IPS DF 19.7 (cell line): Measurements from ENCODE around the gene CCDC136.

Experiments
- DNase-seq: peaks from one replicate; pipeline ENCODE4 v3.0.0-alpha.2; 2013; ENCODE audit warnings: low read depth, low spot score

The CCDC136 gene

DNA sequence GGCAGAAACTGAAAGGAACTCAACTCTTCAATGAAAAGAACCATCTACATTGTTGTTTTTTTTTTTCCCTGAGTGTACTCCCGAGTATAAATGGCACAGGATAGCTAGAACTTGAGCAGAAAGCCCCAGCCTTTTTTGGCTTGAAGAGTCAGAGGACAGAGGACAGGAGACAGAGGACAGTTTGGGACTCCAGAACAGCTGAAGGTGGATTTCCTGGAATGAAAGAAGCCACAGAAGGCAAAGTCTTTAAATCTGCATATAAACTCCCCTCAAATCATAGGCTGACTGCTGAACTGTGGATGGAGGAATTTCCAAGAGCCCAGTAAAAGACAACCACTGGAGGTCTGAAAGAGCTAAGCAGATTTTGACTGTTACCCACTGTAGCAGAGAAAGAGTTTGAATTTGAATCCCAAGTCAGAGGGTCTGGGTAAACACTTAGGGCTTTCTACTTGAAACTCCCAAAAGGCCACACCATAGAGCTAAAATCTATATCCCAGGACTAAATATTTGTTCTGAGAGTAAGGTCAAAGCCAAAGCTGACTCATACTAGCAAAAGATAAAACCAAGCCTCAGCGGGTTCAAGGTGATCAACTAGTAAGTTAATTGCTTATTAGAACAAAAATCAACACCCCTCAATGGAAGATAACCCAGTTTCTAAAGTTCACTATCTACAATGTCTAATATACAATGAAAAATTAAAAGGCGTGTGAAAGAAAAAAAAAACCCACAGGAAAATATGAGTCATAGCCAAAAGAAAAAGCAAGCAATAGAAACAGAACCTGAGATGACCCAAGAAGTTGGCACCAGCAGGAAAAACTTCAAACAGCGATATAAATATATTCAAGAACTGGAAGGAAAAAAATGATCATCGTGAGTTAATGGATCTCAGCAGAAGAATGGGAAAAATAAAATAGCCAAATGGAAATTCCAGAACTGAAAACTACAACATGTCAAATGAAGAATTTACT lies 14.3 kb upstream of the CCDC136 start:
- DNase-seq = no peak

DNA sequence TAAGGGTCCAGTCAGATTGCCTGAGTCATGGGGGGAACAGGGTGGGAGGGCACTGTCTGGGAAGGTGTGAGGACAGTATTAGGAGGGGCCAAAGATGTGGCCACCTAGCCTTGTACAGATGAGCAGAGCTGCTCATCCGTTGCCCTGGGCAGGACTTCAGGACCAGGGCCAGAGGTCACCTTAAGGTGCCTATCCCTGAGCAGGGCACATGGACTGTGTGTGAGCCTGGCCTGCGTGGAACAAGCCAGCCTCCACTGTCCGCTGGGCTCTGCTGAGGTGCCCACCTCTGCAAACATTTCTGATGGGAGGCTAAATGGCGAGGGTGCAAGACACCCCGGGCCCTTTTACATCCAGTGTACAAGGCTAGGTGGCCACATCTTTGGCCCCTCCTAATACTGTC lies 12.8 kb upstream of the CCDC136 start:
- DNase-seq = no peak

- no peak for DNase-seq
Measured at GRCh38 chr7:128781126-128781525, 10.6 kb upstream of the CCDC136 start.

GRCh38 chr7:128781851-128782250 lies 9.9 kb upstream of the CCDC136 start:
- DNase-seq = no peak

GRCh38 chr7:128783143-128783861 lies 8.5 kb upstream of the CCDC136 start:
- DNase-seq = peak; percentile 86

- no peak for DNase-seq
Measured at GRCh38 chr7:128785738-128786137, 6.0 kb upstream of the CCDC136 start.

DNA sequence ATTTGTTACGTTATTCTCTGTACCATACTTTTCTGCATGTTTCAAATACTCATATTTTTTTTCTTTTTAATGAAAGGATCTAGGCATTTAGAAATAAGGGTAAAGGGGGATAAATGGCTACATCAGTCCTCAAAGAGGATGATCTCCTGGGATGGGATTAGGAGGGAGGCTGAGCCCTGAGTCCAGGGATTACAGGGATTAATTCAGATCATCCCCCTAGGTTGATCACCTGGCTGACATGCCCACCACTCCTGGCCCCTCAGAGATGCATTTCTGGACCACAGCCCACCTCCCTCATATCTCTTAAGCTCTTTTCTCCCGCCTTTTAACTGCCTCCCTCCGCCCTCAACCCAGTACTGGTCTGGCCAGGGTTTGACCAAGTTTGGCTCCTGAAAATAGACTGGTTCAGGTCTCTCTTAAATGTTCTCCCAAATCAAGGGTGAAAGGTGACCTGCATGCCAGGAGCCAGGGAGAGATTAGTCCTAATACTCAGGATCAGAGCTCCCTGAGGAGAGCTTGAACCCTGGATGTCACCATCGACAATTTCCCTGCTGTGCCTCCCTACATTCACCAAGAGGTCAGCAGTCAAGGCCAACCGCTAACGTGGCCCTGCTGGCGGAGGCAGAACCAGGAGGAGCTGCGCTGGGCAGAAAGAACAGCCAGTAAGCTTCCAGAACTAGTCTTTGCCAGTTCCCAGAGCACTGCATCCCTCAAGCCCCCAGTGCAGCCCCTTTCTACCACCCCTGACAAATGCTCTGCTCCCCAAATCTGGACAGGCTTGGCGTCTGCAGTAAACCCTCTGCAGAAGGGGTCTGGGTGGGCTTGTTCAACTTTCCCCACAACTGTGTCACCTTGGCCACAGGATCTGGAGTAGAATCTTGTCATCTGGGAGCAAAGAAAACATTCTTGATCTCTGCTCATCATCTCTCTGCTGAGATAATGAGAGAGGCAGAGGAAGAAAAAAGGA lies 3.0 kb upstream of the CCDC136 start:
- DNase-seq = no peak

- no peak for DNase-seq
Measured at GRCh38 chr7:128790315-128791041, 1.3 kb upstream of the CCDC136 start.

GRCh38 chr7:128791972-128792327 lies 182 bp downstream of the CCDC136 start:
- DNase-seq = no peak

DNA sequence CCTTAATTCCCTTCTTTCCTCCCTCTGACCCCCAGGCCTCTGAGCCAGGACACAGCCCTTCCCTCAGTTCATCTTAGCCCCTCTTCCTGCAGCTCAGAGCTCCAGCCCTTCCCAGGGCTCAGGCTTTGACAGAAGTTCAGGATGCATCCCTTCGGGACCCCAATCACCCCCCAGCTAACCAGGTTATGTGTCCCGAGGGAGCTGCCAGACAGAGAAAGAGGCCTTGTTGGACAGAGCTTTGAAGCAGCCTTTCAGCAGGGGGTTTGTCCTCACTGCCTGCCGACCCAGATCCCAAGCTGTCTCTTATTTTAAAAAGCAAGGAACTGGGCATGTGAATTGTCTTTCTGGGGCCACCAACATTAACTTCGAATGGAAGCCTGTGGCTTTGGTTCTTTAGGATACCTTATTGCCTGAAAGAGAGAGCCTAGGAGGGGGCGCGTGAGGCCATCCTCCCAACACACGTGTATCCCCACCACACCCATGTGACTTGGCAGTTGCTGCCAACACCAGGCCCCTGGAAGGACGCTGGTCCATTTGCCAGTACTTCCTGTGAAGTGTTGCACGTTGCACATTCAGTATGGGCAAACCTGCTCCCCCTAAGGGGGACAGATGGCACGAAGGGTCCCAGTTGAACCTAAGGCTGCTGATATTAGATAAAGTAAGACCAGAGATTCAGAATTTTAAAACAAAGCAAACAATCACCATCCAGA lies 858 bp downstream of the CCDC136 start:
- no peak for DNase-seq

- DNase-seq = no peak
Measured at GRCh38 chr7:128793181-128793547, 1.4 kb downstream of the CCDC136 start.

DNA sequence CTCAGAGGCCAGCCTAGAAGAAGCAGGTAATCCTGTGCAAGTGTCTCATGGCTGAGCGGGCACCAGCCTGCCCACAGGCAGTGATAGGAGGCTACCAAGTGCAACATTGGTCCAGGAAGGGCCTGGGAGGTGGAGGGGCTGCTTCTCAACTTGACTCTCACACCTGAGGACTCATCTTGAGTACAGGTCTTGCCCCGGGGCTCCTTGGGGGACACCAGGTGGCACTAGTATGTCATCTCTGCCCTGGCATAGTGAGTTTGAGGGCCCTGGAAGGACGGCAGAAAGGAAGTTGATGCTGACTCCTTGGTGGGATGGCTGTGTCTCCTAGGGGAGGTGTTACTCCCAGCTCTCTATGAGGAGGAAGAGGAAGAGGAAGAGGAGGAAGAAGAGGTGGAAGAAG lies 2.3 kb downstream of the CCDC136 start:
- DNase-seq = no peak

- no peak for DNase-seq
Measured at GRCh38 chr7:128794436-128794835, 2.7 kb downstream of the CCDC136 start.

DNA sequence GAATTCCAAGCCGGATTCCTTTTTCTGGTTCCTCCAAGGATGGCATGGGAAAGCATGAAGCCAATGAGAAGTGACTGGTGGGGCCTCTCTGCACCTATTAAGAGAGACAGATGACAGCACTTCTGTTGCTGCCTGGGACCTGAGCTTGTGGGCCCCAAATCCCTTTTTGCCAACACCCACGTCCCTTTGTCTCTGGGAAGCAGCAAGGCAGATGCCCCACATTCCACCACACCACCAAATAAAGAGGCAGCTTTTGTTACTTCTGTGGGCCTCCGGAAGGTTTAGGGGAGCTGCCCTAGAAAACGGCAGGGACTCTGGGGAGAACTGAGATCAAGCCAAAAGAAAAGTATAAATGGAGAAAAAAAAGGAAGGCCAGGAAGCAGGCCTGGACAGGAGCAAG lies 3.4 kb downstream of the CCDC136 start:
- DNase-seq = no peak

DNA sequence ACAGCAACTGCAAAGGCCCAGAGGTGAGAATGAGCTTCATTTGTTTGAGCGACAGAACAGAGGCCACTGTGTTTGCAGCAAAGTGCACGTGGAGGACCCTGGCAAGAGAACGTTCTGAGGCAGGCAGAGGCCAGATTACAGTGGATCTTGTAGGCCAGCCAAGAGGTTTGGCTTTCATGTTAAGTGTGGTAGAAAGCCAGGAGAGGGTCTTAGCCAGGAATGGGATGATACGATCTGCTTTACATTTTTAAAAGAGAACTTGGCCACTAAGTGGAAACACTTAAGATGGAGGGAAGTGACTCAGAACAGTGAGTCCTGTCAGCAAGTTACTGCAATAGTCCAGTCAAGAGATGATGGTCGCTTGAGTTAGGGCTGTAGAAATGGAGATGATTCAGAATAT lies 4.6 kb downstream of the CCDC136 start:
- DNase-seq = no peak

- no peak for DNase-seq
Measured at GRCh38 chr7:128799451-128799850, 7.7 kb downstream of the CCDC136 start.

- DNase-seq = no peak
Measured at GRCh38 chr7:128800567-128800966, 8.8 kb downstream of the CCDC136 start.

- no peak for DNase-seq
Measured at GRCh38 chr7:128801003-128801402, 9.2 kb downstream of the CCDC136 start.

GRCh38 chr7:128801667-128802418 lies 10.1 kb downstream of the CCDC136 start:
- DNase-seq = no peak

DNA sequence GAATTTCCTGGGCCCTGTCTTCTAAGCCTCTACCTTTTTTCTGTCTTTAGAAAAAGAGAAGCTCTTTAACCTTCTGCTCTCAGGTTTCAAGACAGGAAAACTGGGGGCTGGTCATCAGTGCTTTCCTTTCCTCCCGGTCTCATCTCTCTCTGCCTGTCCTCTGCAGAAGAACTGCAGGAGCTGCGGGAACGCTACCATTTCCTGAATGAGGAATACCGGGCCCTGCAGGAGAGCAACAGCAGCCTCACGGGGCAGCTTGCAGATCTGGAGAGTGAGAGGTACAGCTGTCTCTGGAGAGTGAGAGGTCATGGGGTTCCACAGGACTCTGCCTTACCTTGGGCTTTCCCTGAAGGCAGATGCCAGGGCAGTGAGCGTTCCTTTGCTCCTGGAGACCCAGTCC lies 12.7 kb downstream of the CCDC136 start:
- DNase-seq = no peak
